8988T (cell line): ENCODE results near the gene B3GLCT.

Source experiments
- DNase-seq: peaks from one replicate; pipeline ENCODE4 v3.0.0; 2011

Gene B3GLCT

GRCh38 chr13:31224963-31225559 lies 25.3 kb downstream of the B3GLCT start:
- DNase-seq = no peak

GRCh38 chr13:31225998-31226675 lies 26.4 kb downstream of the B3GLCT start:
- DNase-seq = no peak

GRCh38 chr13:31227063-31227462 lies 27.3 kb downstream of the B3GLCT start:
- no peak for DNase-seq

- DNase-seq = no peak
Observed at GRCh38 chr13:31227870-31228269, 28.1 kb downstream of the B3GLCT start.

- DNase-seq = no peak
Observed at GRCh38 chr13:31234729-31235128, 35.0 kb downstream of the B3GLCT start.

GRCh38 chr13:31236211-31236786 lies 36.5 kb downstream of the B3GLCT start:
- no peak for DNase-seq

GRCh38 chr13:31240921-31241320 lies 41.1 kb downstream of the B3GLCT start:
- DNase-seq = no peak

GRCh38 chr13:31242367-31242766 lies 42.6 kb downstream of the B3GLCT start:
- no peak for DNase-seq

GRCh38 chr13:31242916-31243315 lies 43.1 kb downstream of the B3GLCT start:
- DNase-seq = no peak

GRCh38 chr13:31245598-31246373 lies 46.0 kb downstream of the B3GLCT start:
- no peak for DNase-seq

- no peak for DNase-seq
Observed at GRCh38 chr13:31246918-31247317, 47.1 kb downstream of the B3GLCT start.

- DNase-seq = no peak
Observed at GRCh38 chr13:31248361-31248760, 48.6 kb downstream of the B3GLCT start.

- DNase-seq = no peak
Observed at GRCh38 chr13:31248965-31249539, 49.3 kb downstream of the B3GLCT start.

- DNase-seq = no peak
Observed at GRCh38 chr13:31250435-31250834, 50.7 kb downstream of the B3GLCT start.

GRCh38 chr13:31261241-31261640 lies 61.5 kb downstream of the B3GLCT start:
- DNase-seq = no peak

GRCh38 chr13:31263346-31263745 lies 63.6 kb downstream of the B3GLCT start:
- no peak for DNase-seq

- DNase-seq = no peak
Observed at GRCh38 chr13:31264151-31264550, 64.4 kb downstream of the B3GLCT start.

GRCh38 chr13:31267126-31267784 lies 67.5 kb downstream of the B3GLCT start:
- DNase-seq = no peak

- DNase-seq = no peak
Observed at GRCh38 chr13:31274390-31274789, 74.6 kb downstream of the B3GLCT start.

GRCh38 chr13:31276421-31276820 lies 76.6 kb downstream of the B3GLCT start:
- no peak for DNase-seq

- DNase-seq = no peak
Observed at GRCh38 chr13:31278869-31279268, 79.1 kb downstream of the B3GLCT start.

GRCh38 chr13:31282741-31283455 lies 83.1 kb downstream of the B3GLCT start:
- no peak for DNase-seq
